ENCODE data around the gene PNMT.

Gene PNMT

GRCh38 chr17:39653662-39654331 is 14.5 kb upstream of the PNMT start:
- peak; percentile 66 for DNase-seq

- DNase-seq: no peak
Measured at GRCh38 chr17:39655105-39655504, 13.1 kb upstream of the PNMT start.

- no peak for DNase-seq
Measured at GRCh38 chr17:39658346-39658745, 9.9 kb upstream of the PNMT start.

GRCh38 chr17:39658760-39659159 is 9.5 kb upstream of the PNMT start:
- DNase-seq: no peak

- no peak for DNase-seq
Measured at GRCh38 chr17:39659279-39660010, 8.8 kb upstream of the PNMT start.

GRCh38 chr17:39660011-39660360 is 8.3 kb upstream of the PNMT start:
- no peak for DNase-seq

- no peak for DNase-seq
Measured at GRCh38 chr17:39660397-39661385, 7.6 kb upstream of the PNMT start.

- DNase-seq: no peak
Measured at GRCh38 chr17:39661744-39662541, 6.3 kb upstream of the PNMT start.

GRCh38 chr17:39662551-39663339 is 5.5 kb upstream of the PNMT start:
- DNase-seq: no peak

- DNase-seq: no peak
Measured at GRCh38 chr17:39663340-39663687, 4.9 kb upstream of the PNMT start.

GRCh38 chr17:39663688-39664580 is 4.3 kb upstream of the PNMT start:
- no peak for DNase-seq

- peak; percentile 12 for DNase-seq
Measured at GRCh38 chr17:39664581-39665561, 3.4 kb upstream of the PNMT start, which contains the start of gene TCAP. TCAP (plus strand) TSS chr17:39665349; CDS start chr17:39665360, 11 bp downstream.

- DNase-seq: peak; percentile 72
Measured at GRCh38 chr17:39665642-39666224, 2.5 kb upstream of the PNMT start.

GRCh38 chr17:39666231-39666600 is 2.0 kb upstream of the PNMT start:
- no peak for DNase-seq

GRCh38 chr17:39666601-39667261 is 1.5 kb upstream of the PNMT start:
- DNase-seq: no peak

- DNase-seq: peak; percentile 22
Measured at GRCh38 chr17:39667262-39667944, 850 bp upstream of the PNMT start.

- no peak for DNase-seq
Measured at GRCh38 chr17:39669897-39670735, 1.9 kb downstream of the PNMT start.
